Measurements from ENCODE around the gene PTPMT1.

PTPMT1 gene

GRCh38 chr11:47616726-47617416, 51.5 kb downstream of the PTPMT1 start:
- H3K4me3 ChIP-seq (ENCODE audit: low read depth, low read length): no peak overlapping the region
- H3K4me1 ChIP-seq (ENCODE audit: control insufficient read depth, insufficient read depth, low read length): no peaks in the 10 kb centered on the region
- H3K27me3 ChIP-seq (ENCODE audit: control insufficient read depth, insufficient read depth, low read length): no peaks in the 10 kb centered on the region
- no peak overlapping the region for H3K27ac ChIP-seq (ENCODE audit: low read depth, low read length)
- no peaks in the 10 kb centered on the region for H3K9me3 ChIP-seq (ENCODE audit: control insufficient read depth, insufficient read depth, low read length)
- H3K9ac ChIP-seq (ENCODE audit: low read depth, low read length): no peak overlapping the region
- H3K36me3 ChIP-seq (ENCODE audit: control insufficient read depth, insufficient read depth, low read length): peaks cover 40% of the 10 kb centered on the region

- Histone ChIP-seq H3K27ac (ENCODE audit: low read depth, low read length) (no peak overlapping the region), H3K9ac (ENCODE audit: low read depth, low read length) (no peak overlapping the region), H3K36me3 (ENCODE audit: control insufficient read depth, insufficient read depth, low read length) (peaks cover 45% of the 10 kb centered on the region), H3K27me3 (ENCODE audit: control insufficient read depth, insufficient read depth, low read length) (no peaks in the 10 kb centered on the region), H3K4me1 (ENCODE audit: control insufficient read depth, insufficient read depth, low read length) (no peaks in the 10 kb centered on the region), H3K4me3 (ENCODE audit: low read depth, low read length) (no peak overlapping the region), H3K9me3 (ENCODE audit: control insufficient read depth, insufficient read depth, low read length) (no peaks in the 10 kb centered on the region)
These were observed 52.0 kb downstream of the PTPMT1 start for GRCh38 chr11:47617417-47617809.

- Histone ChIP-seq H3K4me1 (ENCODE audit: control insufficient read depth, insufficient read depth, low read length) (no peaks in the 10 kb centered on the region), H3K9me3 (ENCODE audit: control insufficient read depth, insufficient read depth, low read length) (no peaks in the 10 kb centered on the region), H3K27me3 (ENCODE audit: control insufficient read depth, insufficient read depth, low read length) (no peaks in the 10 kb centered on the region), H3K36me3 (ENCODE audit: control insufficient read depth, insufficient read depth, low read length) (peaks cover 79% of the 10 kb centered on the region), H3K27ac (ENCODE audit: low read depth, low read length) (no peak overlapping the region), H3K9ac (ENCODE audit: low read depth, low read length) (no peak overlapping the region), H3K4me3 (ENCODE audit: low read depth, low read length) (no peak overlapping the region)
These were observed 55.5 kb downstream of the PTPMT1 start for GRCh38 chr11:47620836-47621378.
